HT-29 (cell line): ENCODE measurements around the gene TNS2. TPM values are rescaled to one million over a fixed set of nuclear protein-coding genes. Genes with fewer than 3 reads are reported as not detected.

Source experiments
- DNase-seq: peaks from one replicate; pipeline ENCODE4 v3.0.0-alpha.2; 2015; ENCODE audit warnings: low spot score
- total RNA-seq: library from RNA; depleted of rRNA; stranded (reverse); fragments of >200 nt; shearing (Covaris generic); gene quantifications from 2 replicates; pipeline ENCODE4 v1.2.3, GENCODE V29; 2014

The TNS2 gene
- total RNA-seq, 1 experiment from 2014 or later: 71.9 TPM

DNA sequence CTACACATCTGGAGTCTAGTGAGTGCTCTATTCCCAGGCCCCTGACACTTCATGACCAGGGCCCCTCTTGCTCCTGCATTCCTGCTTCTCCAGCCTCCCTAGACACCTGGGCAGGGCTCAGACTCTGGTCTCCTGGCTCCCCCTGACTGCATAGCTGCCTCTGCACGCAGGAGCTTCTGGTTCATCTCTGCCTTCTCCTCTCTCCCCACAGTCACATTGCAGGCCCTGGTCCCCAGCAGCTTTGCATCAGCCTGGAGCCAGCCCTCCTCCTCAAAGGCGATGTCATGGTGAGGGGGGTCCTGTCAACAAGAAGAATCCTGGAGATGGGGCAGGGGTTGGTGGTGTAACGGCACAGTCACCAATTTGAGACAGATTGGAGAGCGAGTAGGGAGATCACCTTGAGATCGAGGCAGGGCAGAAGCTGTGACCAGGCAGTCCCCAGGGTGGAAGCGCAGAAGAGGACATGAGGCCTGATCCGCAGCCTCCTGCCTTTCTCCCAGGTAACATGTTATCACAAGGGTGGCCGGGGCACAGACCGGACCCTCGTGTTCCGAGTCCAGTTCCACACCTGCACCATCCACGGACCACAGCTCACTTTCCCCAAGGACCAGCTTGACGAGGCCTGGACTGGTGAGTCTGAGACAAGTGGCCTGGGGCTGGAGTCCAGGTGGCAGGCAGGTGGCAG is 8.1 kb downstream of the TNS2 start:
- no peak for DNase-seq

DNA sequence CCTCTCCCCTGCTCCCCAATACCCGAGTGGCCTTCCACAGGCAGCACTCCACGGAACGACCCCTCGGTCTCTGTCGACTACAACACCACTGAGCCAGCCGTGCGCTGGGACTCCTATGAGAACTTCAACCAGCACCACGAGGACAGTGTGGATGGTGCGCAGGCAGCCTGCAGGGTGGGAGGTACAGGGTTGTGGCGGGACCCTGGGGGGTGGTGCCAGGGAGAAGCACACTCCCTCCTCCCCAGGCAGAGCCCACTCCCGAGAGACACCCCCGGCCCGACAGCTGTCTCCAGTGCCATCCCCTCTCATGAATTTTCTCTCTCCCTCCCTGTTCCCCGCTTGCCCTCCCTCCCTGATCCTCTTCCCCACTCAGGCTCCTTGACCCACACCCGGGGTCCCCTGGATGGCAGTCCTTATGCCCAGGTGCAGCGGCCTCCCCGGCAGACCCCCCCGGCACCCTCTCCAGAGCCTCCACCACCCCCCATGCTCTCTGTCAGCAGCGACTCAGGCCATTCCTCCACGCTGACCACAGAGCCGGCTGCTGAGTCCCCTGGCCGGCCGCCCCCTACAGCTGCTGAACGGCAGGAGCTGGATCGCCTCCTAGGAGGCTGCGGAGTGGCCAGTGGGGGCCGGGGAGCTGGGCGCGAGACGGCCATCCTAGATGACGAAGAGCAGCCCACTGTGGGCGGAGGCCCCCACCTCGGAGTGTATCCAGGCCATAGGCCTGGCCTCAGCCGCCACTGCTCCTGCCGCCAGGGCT is 9.0 kb downstream of the TNS2 start:
- no peak for DNase-seq

DNA sequence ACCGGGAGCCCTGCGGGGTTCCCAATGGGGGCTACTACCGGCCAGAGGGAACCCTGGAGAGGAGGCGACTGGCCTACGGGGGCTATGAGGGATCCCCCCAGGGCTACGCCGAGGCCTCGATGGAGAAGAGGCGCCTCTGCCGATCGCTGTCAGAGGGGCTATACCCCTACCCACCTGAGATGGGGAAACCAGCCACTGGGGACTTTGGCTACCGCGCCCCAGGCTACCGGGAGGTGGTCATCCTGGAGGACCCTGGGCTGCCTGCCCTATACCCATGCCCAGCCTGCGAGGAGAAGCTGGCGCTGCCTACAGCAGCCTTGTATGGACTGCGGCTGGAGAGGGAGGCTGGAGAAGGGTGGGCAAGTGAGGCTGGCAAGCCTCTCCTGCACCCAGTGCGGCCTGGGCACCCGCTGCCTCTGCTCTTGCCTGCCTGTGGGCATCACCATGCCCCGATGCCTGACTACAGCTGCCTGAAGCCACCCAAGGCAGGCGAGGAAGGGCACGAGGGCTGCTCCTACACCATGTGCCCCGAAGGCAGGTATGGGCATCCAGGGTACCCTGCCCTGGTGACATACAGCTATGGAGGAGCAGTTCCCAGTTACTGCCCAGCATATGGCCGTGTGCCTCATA is 9.7 kb downstream of the TNS2 start:
- DNase-seq: no peak

- no peak for DNase-seq
These were observed 10.3 kb downstream of the TNS2 start for GRCh38 chr12:53060064-53060720.

DNA sequence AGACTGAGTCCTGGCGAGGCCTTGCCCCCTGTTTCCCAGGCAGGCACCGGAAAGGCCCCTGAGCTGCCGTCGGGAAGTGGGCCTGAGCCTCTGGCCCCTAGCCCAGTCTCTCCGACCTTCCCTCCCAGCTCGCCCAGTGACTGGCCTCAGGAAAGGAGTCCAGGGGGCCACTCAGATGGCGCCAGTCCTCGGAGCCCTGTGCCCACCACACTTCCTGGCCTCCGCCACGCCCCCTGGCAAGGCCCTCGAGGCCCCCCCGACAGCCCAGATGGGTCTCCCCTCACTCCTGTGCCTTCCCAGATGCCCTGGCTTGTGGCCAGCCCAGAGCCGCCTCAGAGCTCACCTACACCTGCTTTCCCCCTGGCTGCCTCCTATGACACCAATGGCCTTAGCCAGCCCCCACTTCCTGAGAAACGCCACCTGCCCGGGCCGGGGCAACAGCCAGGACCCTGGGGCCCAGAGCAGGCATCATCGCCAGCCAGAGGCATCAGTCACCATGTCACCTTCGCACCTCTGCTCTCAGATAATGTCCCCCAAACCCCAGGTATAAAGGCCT is 10.9 kb downstream of the TNS2 start:
- no peak for DNase-seq

DNA sequence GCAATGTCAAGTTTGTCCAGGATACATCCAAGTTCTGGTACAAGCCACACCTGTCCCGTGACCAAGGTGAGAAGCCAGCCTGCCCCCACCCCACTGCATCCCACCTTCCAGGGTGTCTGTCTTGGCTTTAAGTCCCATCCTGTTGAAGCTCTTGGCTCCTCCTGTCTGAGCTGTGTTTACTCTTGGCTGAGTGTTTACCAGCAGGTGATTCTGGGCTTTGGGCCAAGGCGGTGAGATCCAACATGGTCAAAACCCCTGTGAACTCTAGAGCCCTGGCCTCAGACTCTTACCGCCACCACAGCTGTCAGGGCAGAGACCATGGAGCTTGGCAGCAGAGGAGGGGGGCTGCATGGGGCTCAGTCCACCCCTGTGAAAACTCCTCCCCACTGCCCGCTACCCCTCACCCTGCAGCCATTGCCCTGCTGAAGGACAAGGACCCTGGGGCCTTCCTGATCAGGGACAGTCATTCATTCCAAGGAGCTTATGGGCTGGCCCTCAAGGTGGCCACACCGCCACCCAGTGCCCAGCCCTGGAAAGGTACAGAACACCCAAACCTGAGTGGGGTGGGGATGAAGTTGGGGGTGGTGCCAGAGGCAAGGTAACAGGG is 11.6 kb downstream of the TNS2 start:
- DNase-seq: peak; percentile 98

- DNase-seq: no peak
These were observed 12.4 kb downstream of the TNS2 start for GRCh38 chr12:53062011-53062961.

- no peak for DNase-seq
These were observed 13.3 kb downstream of the TNS2 start for GRCh38 chr12:53062977-53063707.

DNA sequence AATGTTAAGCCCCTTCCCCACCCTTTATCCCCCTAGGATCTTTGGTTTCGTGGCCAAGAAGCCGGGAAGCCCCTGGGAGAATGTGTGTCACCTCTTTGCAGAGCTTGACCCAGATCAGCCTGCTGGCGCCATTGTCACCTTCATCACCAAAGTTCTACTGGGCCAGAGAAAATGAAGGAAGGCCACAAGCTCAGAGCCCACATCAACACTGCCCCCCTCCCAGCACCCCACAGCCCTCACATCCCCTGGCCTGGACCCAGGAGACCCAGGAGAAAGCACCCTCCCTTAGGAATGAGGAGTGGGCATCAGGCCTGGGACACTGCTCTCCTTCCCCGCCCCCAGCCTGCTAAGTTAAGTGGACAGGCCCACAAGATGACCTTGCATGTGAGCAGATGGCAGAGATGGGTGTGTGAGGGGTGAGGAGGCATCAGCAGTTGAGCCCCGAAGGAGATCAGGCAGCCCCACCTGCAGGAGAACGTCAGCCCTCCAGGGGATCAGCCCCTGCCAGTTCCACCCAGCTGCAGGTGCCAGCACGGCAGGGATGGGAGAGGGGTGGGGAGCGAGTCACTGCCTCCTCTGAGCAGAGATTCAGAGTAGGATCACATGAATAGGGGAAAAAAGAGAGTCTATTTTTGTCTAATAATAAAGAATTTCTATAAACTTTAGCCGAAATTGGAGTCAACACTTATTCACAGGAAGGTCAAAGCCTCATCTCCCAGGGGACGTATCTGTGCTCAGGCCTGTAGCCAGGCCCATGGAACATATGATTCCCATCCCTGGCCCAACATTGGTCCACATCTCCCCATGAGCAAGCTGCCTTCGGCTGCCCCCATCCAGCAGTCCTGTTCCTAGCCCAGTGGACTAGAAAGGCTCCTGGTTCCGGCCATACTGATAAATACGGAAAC is 14.1 kb downstream of the TNS2 start:
- no peak for DNase-seq

- DNase-seq: no peak
These were observed 15.0 kb downstream of the TNS2 start for GRCh38 chr12:53064613-53065436.

DNA sequence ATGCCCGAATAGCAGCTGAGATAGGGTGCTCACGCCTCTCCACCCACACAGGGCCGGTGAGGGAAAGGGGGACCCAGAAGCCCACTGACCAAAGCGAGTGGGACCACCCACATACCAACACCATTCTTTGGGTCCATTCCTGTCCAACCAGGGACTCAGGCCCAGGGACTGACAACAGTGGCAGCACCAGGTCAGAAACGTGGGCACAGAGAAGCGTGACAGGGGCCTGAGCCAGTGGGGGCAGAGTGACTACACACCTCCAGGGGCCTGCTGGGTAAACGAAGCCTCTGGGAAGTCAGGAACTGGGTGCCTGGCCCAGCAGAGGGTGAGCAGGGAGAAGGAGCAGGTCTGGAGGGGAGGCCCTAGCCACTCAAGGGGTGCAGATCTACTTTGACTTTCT is 15.6 kb downstream of the TNS2 start:
- DNase-seq: no peak

DNA sequence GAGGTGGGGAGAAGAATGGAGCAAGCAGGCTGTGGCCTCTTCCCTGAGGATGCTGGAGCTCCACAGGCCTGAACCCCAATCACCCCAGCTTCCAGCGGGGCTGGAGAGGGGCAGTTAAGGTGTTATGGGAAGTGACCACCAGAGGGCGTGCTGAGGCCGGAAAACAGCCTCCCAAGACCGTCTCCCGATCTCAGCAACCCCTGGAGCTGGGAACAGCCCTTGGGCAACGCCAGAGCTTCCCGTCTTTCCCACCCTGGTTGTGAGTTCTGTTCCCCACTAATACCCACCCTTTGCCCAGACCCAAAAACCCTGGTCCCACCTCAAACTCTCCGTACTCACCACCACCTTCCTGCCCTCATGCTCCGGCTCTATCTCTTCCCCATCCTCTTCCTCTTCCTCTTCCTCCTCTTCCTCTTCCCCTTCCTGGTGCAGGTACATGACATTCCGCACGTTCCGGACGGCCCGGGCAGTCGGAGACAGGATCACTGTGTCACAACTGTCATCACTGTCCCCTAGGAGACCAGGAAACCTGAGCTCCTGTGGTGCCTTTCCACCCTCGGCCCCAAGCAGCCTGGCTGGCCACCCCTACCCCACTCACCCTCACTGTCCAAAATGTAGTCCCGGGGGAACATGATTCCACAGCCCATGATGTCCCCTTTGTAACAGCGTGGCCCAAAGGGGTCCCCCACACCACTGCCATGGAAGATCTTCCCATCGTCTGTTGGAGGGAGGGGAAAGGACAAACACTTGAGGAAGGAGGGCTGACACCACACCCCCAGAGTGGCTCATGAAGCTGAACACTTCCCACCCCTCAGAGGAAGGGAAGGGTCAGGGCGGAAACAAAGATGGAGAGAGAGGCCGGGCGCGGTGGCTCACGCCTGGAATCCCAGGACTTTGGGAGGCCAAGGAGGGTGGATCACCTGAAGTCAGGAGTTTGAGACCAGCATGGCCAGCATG is 16.4 kb downstream of the TNS2 start:
- peak; percentile 95 for DNase-seq

DNA sequence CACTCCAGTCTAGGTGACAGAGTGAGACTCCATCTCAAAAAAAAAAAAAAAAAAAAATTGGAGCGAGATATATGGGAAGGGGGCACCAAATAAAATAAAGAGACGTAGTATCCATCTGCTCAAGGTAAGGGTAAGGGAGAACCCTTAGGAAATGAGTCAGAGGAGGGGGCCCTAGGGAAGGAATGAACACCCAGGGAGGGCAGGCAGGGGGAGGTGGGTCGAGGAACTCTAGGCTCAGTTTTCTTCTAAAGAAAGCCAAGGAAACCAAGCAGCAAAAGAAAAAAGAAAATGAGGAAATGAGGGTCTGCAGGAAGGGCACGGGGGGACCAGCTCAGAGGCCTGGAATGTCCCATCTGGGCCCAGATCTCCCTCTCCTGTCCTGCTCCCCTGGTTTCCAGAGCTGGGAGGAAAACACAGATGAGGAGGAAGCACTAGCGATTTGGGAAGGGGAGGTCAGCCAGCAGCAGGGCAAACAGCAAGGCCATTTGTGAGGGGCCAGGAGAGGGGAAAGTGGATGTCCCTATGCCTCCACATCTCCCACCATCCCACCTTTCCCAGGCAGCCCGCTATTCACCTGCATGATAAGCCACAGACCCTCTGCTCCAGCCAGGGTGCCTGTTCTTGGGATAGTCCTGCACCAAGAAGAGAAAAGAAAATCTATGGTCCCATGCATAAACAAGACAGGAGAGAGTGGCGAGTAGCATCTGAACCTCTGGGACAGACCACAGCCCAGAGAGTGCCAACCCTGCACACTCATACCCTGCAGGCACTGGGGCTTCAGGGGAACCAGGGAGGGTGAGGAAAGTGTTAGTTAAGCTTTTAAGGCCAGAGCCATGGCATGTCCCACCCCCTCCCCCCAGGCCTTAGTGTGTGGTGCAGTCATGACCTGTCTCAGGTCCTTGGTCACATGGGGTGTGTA is 17.5 kb downstream of the TNS2 start:
- DNase-seq: no peak

GRCh38 chr12:53067993-53068770 is 18.3 kb downstream of the TNS2 start:
- no peak for DNase-seq
